H9 (cell line): Measurements from ENCODE around the gene ULBP3. TPM values are rescaled to one million over a fixed set of nuclear protein-coding genes. Genes with fewer than 3 reads are reported as not detected.

Source experiments
- DNase-seq: peaks from one replicate; pipeline ENCODE4 v3.0.0-alpha.2; 2017
- H2AFZ ChIP-seq: one replicate; pipeline ENCODE4 v1.6.1; 2013; ENCODE audit warnings: mild to moderate bottlenecking, low read length, control low read depth, moderate library complexity
- H2AK5ac ChIP-seq: 2 replicates; pipeline ENCODE4 v1.6.1; 2013; ENCODE audit warnings: low read length, control low read depth, mixed read lengths; ENCODE audit not compliant: insufficient read length
- H2BK120ac ChIP-seq: one replicate; pipeline ENCODE4 v1.6.1; 2013; ENCODE audit warnings: low read depth, mild to moderate bottlenecking, low read length, control low read depth, inconsistent platforms; ENCODE audit not compliant: poor library complexity, severe bottlenecking
- H2BK12ac ChIP-seq: 2 replicates; pipeline ENCODE4 v1.6.1; 2013; ENCODE audit warnings: low read length, control low read depth, mixed read lengths, low read depth; ENCODE audit not compliant: insufficient read length
- H2BK15ac ChIP-seq: 2 replicates; pipeline ENCODE4 v1.6.1; 2013; ENCODE audit warnings: low read depth, low read length, control low read depth
- H2BK20ac ChIP-seq: one replicate; pipeline ENCODE4 v1.6.1; 2013; ENCODE audit warnings: low read depth, mild to moderate bottlenecking, low read length, control low read depth, inconsistent platforms; ENCODE audit not compliant: poor library complexity, severe bottlenecking
- H2BK5ac ChIP-seq: 2 replicates; pipeline ENCODE4 v1.6.1; 2013; ENCODE audit warnings: low read length, control low read depth, mixed read lengths; ENCODE audit not compliant: insufficient read length
- H3K14ac ChIP-seq: 2 replicates; pipeline ENCODE4 v1.6.1; 2013; ENCODE audit warnings: low read length, control low read depth; ENCODE audit not compliant: insufficient read depth
- H3K18ac ChIP-seq: 2 replicates; pipeline ENCODE4 v1.6.1; 2013; ENCODE audit warnings: low read depth, mild to moderate bottlenecking, mixed read lengths, low read length, control low read depth; ENCODE audit not compliant: insufficient read length
- H3K23ac ChIP-seq: 2 replicates; pipeline ENCODE4 v1.6.1; 2013; ENCODE audit warnings: low read length, control low read depth, mixed read lengths, low read depth; ENCODE audit not compliant: insufficient read length
- H3K23me2 ChIP-seq: 2 replicates; pipeline ENCODE4 v1.6.1; 2013; ENCODE audit warnings: low read depth, mild to moderate bottlenecking, mixed read lengths, low read length, control low read depth; ENCODE audit not compliant: insufficient read length, poor library complexity, severe bottlenecking
- H3K27ac ChIP-seq: 2 replicates; pipeline ENCODE4 v1.5.1; 2013; ENCODE audit warnings: low read length, control low read depth, mixed read lengths, low read depth; ENCODE audit not compliant: insufficient read length
- H3K27me3 ChIP-seq: 2 replicates; pipeline ENCODE4 v1.6.1; 2013; ENCODE audit warnings: low read length, control low read depth, inconsistent platforms; ENCODE audit not compliant: insufficient read depth
- H3K4ac ChIP-seq: 2 replicates; pipeline ENCODE4 v1.6.1; 2013; ENCODE audit warnings: low read depth, mild to moderate bottlenecking, control low read depth, inconsistent platforms, low read length, moderate library complexity
- H3K4me1 ChIP-seq: 2 replicates; pipeline ENCODE4 v1.6.1; 2013; ENCODE audit warnings: low read length, control low read depth, inconsistent platforms; ENCODE audit not compliant: insufficient read depth
- H3K4me2 ChIP-seq: 2 replicates; pipeline ENCODE4 v1.6.1; 2013; ENCODE audit warnings: low read length, control low read depth, mixed read lengths; ENCODE audit not compliant: insufficient read length, insufficient read depth
- H3K56ac ChIP-seq: 2 replicates; pipeline ENCODE4 v1.6.1; 2013; ENCODE audit warnings: low read depth, mild to moderate bottlenecking, mixed read lengths, low read length, control low read depth; ENCODE audit not compliant: insufficient read length
- H3K79me1 ChIP-seq: 2 replicates; pipeline ENCODE4 v1.6.1; 2013; ENCODE audit warnings: low read depth, mild to moderate bottlenecking, moderate library complexity, low read length, control low read depth, inconsistent platforms; ENCODE audit not compliant: insufficient read depth, poor library complexity, severe bottlenecking
- H3K79me2 ChIP-seq: 2 replicates; pipeline ENCODE4 v1.6.1; 2013; ENCODE audit warnings: low read length, control low read depth, inconsistent platforms; ENCODE audit not compliant: insufficient read depth
- H3K9ac ChIP-seq: 2 replicates; pipeline ENCODE4 v1.6.1; 2013; ENCODE audit warnings: low read length, control low read depth, mixed read lengths; ENCODE audit not compliant: insufficient read length; ENCODE audit errors: extremely low read depth
- H3K9me3 ChIP-seq: one replicate; pipeline ENCODE4 v1.6.1; 2013; ENCODE audit warnings: low read depth, low read length, inconsistent platforms; ENCODE audit not compliant: control insufficient read depth
- H3T11ph ChIP-seq: one replicate; pipeline ENCODE4 v1.6.1; 2013; ENCODE audit warnings: mild to moderate bottlenecking, low read length, control low read depth, inconsistent platforms
- H4K20me1 ChIP-seq: one replicate; pipeline ENCODE4 v1.6.1; 2013; ENCODE audit not compliant: control insufficient read depth, insufficient read length, insufficient read depth
- H4K5ac ChIP-seq: 2 replicates; pipeline ENCODE4 v1.6.1; 2013; ENCODE audit warnings: low read depth, mild to moderate bottlenecking, mixed read lengths, low read length, control low read depth; ENCODE audit not compliant: insufficient read length
- H4K8ac ChIP-seq: replicated peaks from 2 replicates; pipeline ENCODE4 v1.6.1; 2013; ENCODE audit warnings: low read length, control low read depth, mixed read lengths, low read depth; ENCODE audit not compliant: insufficient read length
- H4K91ac ChIP-seq: 2 replicates; pipeline ENCODE4 v1.6.1; 2013; ENCODE audit warnings: low read depth, mild to moderate bottlenecking, moderate library complexity, mixed read lengths, low read length, control low read depth; ENCODE audit not compliant: insufficient read length
- H3K27ac Mint-ChIP-seq, 3 experiments: 2 replicates in 2 of 3; 3 replicates in 1 of 3; pipeline ENCODE4 v1.8.0; 2020 to 2021; ENCODE audit warnings: mixed read lengths in 3 of 3, mild to moderate bottlenecking in 1 of 3, moderate library complexity in 1 of 3
- H3K27me3 Mint-ChIP-seq: 2 replicates; pipeline ENCODE4 v1.8.0; 2021; ENCODE audit warnings: low read depth, mild to moderate bottlenecking, moderate library complexity, mixed read lengths
- H3K36me3 Mint-ChIP-seq, 3 experiments: 2 replicates in 2 of 3; 3 replicates in 1 of 3; pipeline ENCODE4 v1.8.0; 2020 to 2021; ENCODE audit warnings: low read depth in 3 of 3, mixed read lengths in 3 of 3; ENCODE audit not compliant: insufficient read depth in 1 of 3
- H3K4me1 Mint-ChIP-seq, 2 experiments: 2 replicates each; pipeline ENCODE4 v1.8.0; 2020; ENCODE audit warnings: mixed read lengths in 2 of 2
- H3K4me3 Mint-ChIP-seq, 2 experiments: 2 replicates in 1 of 2; 3 replicates in 1 of 2; pipeline ENCODE4 v1.8.0; 2020 to 2021; ENCODE audit warnings: mild to moderate bottlenecking in 2 of 2, mixed read lengths in 2 of 2, moderate library complexity in 1 of 2
- H3K9me3 Mint-ChIP-seq, 2 experiments: 2 replicates in 1 of 2; 3 replicates in 1 of 2; pipeline ENCODE4 v1.8.0; 2020; ENCODE audit warnings: mild to moderate bottlenecking in 2 of 2, mixed read lengths in 2 of 2, moderate library complexity in 1 of 2
- CTCF ChIP-seq: fragments of 200-600 bp; sonication (generic); conservative IDR thresholded peaks from 3 replicates; pipeline ENCODE4 v1.8.0; 2021; ENCODE audit warnings: antibody characterized with exemption, mild to moderate bottlenecking
- WGBS: extraction: QIAGEN DNeasy Blood & Tissue Kit; methylation state at CpG from one replicate; pipeline ENCODE4 v1.1.7; 2013; ENCODE audit warnings: missing lambda C conversion rate, low lambda C conversion rate, mixed read lengths; ENCODE audit not compliant: insufficient read length; ENCODE audit errors: extremely low coverage; 5-methylcytosine and 5-hydroxymethylcytosine counted together
- total RNA-seq: library from RNA; stranded (reverse); gene quantifications from 2 replicates; pipeline ENCODE4 v1.2.1, GENCODE V29; 2021

Gene ULBP3
- total RNA-seq, 1 experiment from 2014 or later: 5.8 TPM

DNA sequence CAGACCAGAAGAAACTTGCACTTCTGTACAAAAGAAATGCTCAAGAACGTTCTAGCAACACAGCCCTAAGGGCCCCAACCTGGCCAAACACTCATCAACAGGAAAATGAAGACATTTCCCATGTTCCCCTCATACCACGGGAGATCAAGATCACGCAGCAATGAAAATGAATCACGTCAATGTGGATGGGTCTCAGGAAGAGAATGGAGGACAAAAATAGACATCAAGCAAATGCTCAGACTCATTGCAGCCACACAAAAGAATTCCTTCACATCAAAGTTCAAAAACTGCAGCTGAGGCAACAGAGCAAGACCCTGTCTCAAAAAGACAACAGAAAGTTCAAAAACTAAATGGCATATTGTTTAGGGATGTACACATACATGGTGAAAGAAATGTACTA lies 18.1 kb downstream of the ULBP3 start:
- no peak overlapping the region for H2AK5ac ChIP-seq
- H3K9me3 Mint-ChIP-seq: peaks cover 29 to 35% of the 10 kb centered on the region in 2 experiments
- no peaks in the 10 kb centered on the region; the same call in 1 of the 2 replicates for H3K27me3 ChIP-seq
- H3T11ph ChIP-seq: no peak overlapping the region
- H2AFZ ChIP-seq: no peak overlapping the region
- no peaks in the 10 kb centered on the region for H3K79me1 ChIP-seq
- H3K27ac ChIP-seq: no peak overlapping the region
- no peak overlapping the region for H2BK20ac ChIP-seq
- no peak overlapping the region for H4K8ac ChIP-seq
- no peak overlapping the region for H3K4me2 ChIP-seq
- no peak overlapping the region for H3K27ac Mint-ChIP-seq
- H3K56ac ChIP-seq: no peak overlapping the region
- H3K4me3 Mint-ChIP-seq: no peak overlapping the region
- H2BK5ac ChIP-seq: no peak overlapping the region
- no peak overlapping the region for H2BK15ac ChIP-seq
- no peaks in the 10 kb centered on the region for H3K23me2 ChIP-seq
- no peak overlapping the region for H3K14ac ChIP-seq
- H3K4me1 ChIP-seq: no peaks in the 10 kb centered on the region
- no peak overlapping the region for H3K9ac ChIP-seq
- no peak overlapping the region for H2BK12ac ChIP-seq
- no CpG with 5 or more reads among the region's 4 CpGs for WGBS
- H3K4me1 Mint-ChIP-seq: no peaks in the 10 kb centered on the region
- no peaks in the 10 kb centered on the region for H4K20me1 ChIP-seq
- H4K91ac ChIP-seq: no peak overlapping the region
- H3K79me2 ChIP-seq: no peaks in the 10 kb centered on the region
- no peak overlapping the region for H2BK120ac ChIP-seq
- TF ChIP-seq CTCF: no peak
- DNase-seq: no peak
- H4K5ac ChIP-seq: no peak overlapping the region
- H3K18ac ChIP-seq: no peak overlapping the region
- peaks cover 0 to 5% (median 3%) of the 10 kb centered on the region in 3 experiments; a peak in 5 of 7 replicates for H3K36me3 Mint-ChIP-seq
- peaks cover 67% of the 10 kb centered on the region for H3K27me3 Mint-ChIP-seq
- H3K4ac ChIP-seq: no peak overlapping the region
- H3K9me3 ChIP-seq: no peaks in the 10 kb centered on the region
- H3K23ac ChIP-seq: no peak overlapping the region
